ENCODE measurements around the gene PRKAR1B.

PRKAR1B gene

GRCh38 chr7:611281-611810 is 115.7 kb downstream of the PRKAR1B start:
- H3K4me3 Mint-ChIP-seq: peak overlapping the region; percentile 73 to 78
- ATAC-seq: no peak
- peak overlapping the region; percentile 74 to 96 for H3K27ac Mint-ChIP-seq
- H3K9me3 Mint-ChIP-seq: peaks cover 12 to 14% of the 10 kb centered on the region in 2 donors
- no peak for DNase-seq
- no peaks in the 10 kb centered on the region for H3K27me3 Mint-ChIP-seq
- peaks cover 91% of the 10 kb centered on the region for H3K4me1 Mint-ChIP-seq

GRCh38 chr7:610531-611280 is 116.4 kb downstream of the PRKAR1B start:
- Mint-ChIP-seq H3K4me3 (peak overlapping the region; percentile 73 to 78), H3K27ac (peak overlapping the region; percentile 74 to 96), H3K27me3 (no peaks in the 10 kb centered on the region), H3K4me1 (peaks cover 91% of the 10 kb centered on the region), H3K9me3 (peaks cover 12 to 14% of the 10 kb centered on the region in 2 donors)
- DNase-seq: peak; percentile 38
- peak; percentile 54 for ATAC-seq

GRCh38 chr7:610141-610530 is 116.9 kb downstream of the PRKAR1B start:
- no peak for ATAC-seq
- Mint-ChIP-seq H3K4me1 (peaks cover 91% of the 10 kb centered on the region), H3K9me3 (peaks cover 12 to 14% of the 10 kb centered on the region in 2 donors), H3K4me3 (peak overlapping the region; percentile 73 to 78), H3K27ac (peak overlapping the region; percentile 74 to 96), H3K27me3 (no peaks in the 10 kb centered on the region)
- DNase-seq: no peak

GRCh38 chr7:609365-609764 is 117.7 kb downstream of the PRKAR1B start:
- Mint-ChIP-seq H3K9me3 (peaks cover 12 to 14% of the 10 kb centered on the region in 2 donors), H3K4me1 (peaks cover 91% of the 10 kb centered on the region), H3K4me3 (peak overlapping the region; percentile 73 to 78), H3K27ac (peak overlapping the region; percentile 93 to 96), H3K27me3 (no peaks in the 10 kb centered on the region)
- DNase-seq (peak in 1 of 2 donors; percentile 32), ATAC-seq (no peak)

DNA sequence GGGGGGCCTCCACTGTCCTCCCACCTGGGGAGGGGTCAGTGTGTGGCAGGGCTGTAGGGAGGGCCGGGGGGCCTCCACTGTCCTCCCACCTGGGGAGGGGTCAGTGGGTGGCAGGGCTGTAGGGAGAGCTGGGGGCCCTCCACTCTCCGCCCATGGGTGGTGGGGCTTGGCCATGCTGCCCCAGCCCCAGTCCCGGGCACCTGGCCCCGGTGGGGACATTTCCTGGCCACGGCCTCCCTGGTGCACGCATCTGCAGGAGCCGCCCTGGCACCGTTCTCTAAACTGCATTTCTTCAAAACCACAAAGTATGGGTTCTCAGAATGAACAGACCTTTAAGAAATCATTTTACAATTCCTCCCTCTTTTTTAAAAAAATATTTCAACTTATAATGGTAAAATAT is 118.1 kb downstream of the PRKAR1B start:
- Mint-ChIP-seq H3K4me1 (peaks cover 91% of the 10 kb centered on the region), H3K27ac (peak overlapping the region; percentile 93 to 96), H3K4me3 (peak overlapping the region; percentile 73 to 78), H3K9me3 (peaks cover 12 to 14% of the 10 kb centered on the region in 2 donors), H3K27me3 (no peaks in the 10 kb centered on the region)
- no peak for ATAC-seq
- peak in 1 of 2 donors; percentile 36 for DNase-seq

DNA sequence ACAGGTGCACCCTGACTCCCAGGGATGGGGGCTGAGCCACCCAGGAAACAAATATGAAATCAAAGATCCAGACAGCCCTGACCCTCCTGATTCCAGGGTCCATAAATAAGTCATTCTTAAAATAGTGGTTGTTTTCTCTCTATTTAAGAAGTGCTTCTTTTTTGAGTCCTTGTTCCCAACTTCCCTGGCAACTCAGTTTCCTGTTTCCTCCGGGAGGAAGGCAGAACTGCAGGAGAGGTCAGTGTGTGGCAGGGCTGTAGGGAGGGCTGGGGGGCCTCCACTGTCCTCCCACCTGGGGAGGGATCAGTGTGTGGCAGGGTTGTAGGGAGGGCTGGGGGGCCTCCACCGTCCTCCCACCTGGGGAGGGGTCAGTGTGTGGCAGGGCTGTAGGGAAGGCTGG is 118.7 kb downstream of the PRKAR1B start:
- ATAC-seq (no peak), DNase-seq (no peak)
- Mint-ChIP-seq H3K4me1 (peaks cover 91% of the 10 kb centered on the region), H3K9me3 (peaks cover 12 to 14% of the 10 kb centered on the region in 2 donors), H3K27ac (peak overlapping the region; percentile 98), H3K4me3 (peak overlapping the region; percentile 91 to 93), H3K27me3 (no peaks in the 10 kb centered on the region)

- DNase-seq (peak in 1 of 2 donors; percentile 69), ATAC-seq (peak; percentile 40)
- Mint-ChIP-seq H3K9me3 (peaks cover 12 to 14% of the 10 kb centered on the region in 2 donors), H3K4me1 (peaks cover 91% of the 10 kb centered on the region), H3K4me3 (peak overlapping the region; percentile 91 to 93), H3K27me3 (no peaks in the 10 kb centered on the region), H3K27ac (peak overlapping the region; percentile 98)
Observed at GRCh38 chr7:607938-608337, 119.1 kb downstream of the PRKAR1B start.

- Mint-ChIP-seq H3K9me3 (no peaks in the 10 kb centered on the region), H3K27me3 (no peaks in the 10 kb centered on the region), H3K4me3 (peak overlapping the region; percentile 98), H3K4me1 (peaks cover 92% of the 10 kb centered on the region), H3K27ac (peak overlapping the region; percentile 37 to 72)
- DNase-seq (no peak), ATAC-seq (no peak)
Observed at GRCh38 chr7:605661-606450, 121.2 kb downstream of the PRKAR1B start.

DNA sequence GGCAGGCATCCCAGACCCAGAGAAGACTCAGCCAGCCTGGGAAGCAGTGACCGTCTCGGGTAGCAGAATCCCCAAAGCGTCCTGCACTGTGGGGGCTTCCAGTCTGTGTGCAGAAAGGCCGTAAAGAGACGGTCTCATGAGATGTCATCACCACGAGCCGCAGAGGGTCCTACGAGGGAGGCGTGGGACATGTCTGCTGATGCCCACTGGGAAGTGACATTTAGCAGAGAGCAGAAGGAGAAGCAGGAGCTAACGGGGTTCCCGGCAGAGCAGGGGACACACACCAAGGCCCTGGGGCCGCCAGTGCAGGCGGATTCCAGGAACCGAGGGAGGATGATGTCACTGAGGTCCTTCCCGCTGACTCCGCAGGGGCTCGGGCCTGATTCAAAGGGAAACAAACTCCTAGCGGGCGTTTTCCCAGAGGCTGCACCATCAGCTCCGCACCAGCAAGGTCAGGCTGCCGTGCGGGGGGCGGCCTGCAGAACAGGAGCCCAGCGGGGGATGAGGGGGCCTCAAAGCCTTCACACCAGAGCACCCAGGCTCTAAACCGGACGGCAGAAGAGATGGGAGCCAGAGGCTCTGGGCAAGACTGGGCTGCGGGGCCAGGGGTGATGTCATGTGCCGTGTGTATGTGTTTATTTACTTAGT is 122.1 kb downstream of the PRKAR1B start:
- Mint-ChIP-seq H3K9me3 (no peaks in the 10 kb centered on the region), H3K27me3 (no peaks in the 10 kb centered on the region), H3K4me1 (peaks cover 92% of the 10 kb centered on the region), H3K27ac (peak overlapping the region; percentile 99 to 100), H3K4me3 (peak overlapping the region; percentile 98)
- no peak for ATAC-seq
- DNase-seq: no peak

- H3K4me3 Mint-ChIP-seq: peak overlapping the region; percentile 98
- no peaks in the 10 kb centered on the region for H3K9me3 Mint-ChIP-seq
- peak overlapping the region; percentile 99 to 100 for H3K27ac Mint-ChIP-seq
- peak; percentile 74 for ATAC-seq
- H3K27me3 Mint-ChIP-seq: no peaks in the 10 kb centered on the region
- H3K4me1 Mint-ChIP-seq: peaks cover 92% of the 10 kb centered on the region
- DNase-seq: peak; percentile 91 to 95
Observed at GRCh38 chr7:604001-604883, 122.8 kb downstream of the PRKAR1B start.

- Mint-ChIP-seq H3K4me3 (peak overlapping the region; percentile 98), H3K27ac (peak overlapping the region; percentile 96 to 100), H3K4me1 (peaks cover 96% of the 10 kb centered on the region), H3K27me3 (no peaks in the 10 kb centered on the region), H3K9me3 (no peaks in the 10 kb centered on the region)
- peak; percentile 44 for ATAC-seq
- peak; percentile 60 to 73 for DNase-seq
Observed at GRCh38 chr7:603152-603951, 123.7 kb downstream of the PRKAR1B start.

GRCh38 chr7:602341-603141 is 124.5 kb downstream of the PRKAR1B start:
- peaks cover 96% of the 10 kb centered on the region for H3K4me1 Mint-ChIP-seq
- DNase-seq: peak; percentile 51 to 65
- H3K27me3 Mint-ChIP-seq: no peaks in the 10 kb centered on the region
- no peaks in the 10 kb centered on the region for H3K9me3 Mint-ChIP-seq
- peak overlapping the region; percentile 96 to 100 for H3K27ac Mint-ChIP-seq
- ATAC-seq: no peak
- peak overlapping the region; percentile 98 for H3K4me3 Mint-ChIP-seq

DNA sequence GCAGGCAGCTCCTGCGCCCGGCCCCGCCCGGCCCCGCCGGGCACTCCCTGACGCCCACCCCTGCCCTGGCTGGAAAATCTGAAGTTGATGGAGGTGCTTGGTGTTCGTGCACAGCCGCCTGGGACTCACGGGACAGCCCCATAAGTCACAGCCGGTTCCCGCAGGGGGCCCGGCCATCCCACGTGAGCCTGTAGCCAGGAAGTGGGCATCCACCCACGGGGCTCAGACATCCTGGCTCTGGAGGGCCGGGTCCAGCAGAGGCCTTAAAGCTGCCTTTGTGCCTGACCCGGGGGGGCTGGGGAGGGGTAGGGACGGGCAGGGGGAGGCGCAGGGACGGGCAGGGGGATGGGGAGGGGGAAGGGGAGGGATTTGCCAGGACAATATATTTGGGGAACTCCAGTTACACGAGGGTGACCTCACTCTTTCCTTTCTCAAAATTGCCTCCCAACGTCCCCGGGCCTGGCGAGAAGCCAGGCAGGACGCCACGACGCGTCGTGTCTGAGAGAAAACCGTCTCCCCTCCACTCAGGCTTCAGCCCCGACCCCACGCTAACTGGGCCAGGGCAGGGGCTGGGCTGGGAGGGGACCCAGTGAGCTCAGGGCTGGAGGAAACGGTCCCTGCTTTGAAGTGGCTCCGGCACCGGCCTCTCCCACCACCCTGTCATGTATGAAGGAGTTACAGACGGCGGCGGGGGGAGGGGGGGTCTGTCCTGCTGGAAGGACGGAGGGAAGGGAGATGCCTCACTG is 125.3 kb downstream of the PRKAR1B start:
- Mint-ChIP-seq H3K4me1 (peaks cover 97% of the 10 kb centered on the region), H3K27me3 (no peaks in the 10 kb centered on the region), H3K4me3 (peak overlapping the region; percentile 98), H3K9me3 (no peaks in the 10 kb centered on the region), H3K27ac (peak overlapping the region; percentile 95 to 100)
- DNase-seq (peak; percentile 90 to 97), ATAC-seq (peak; percentile 81)

Data from stimulated activated naive CD8-positive, alpha-beta T cell treated with anti-CD3 and anti-CD28 coated beads, Interleukin-15, amount 100 ng/mL, for 72 hours (primary cell).